Measurements from ENCODE around the gene NPLOC4.
"Not testable (repeated sequence)": the region's sequence is repeated elsewhere in the genome, so short reads cannot be mapped to it uniquely, and the experiment has no call there.

NPLOC4 gene

GRCh38 chr17:81532490-81533287 lies 104.2 kb downstream of the NPLOC4 start:
- DNase-seq (ENCODE audit: low spot score): no peak

DNA sequence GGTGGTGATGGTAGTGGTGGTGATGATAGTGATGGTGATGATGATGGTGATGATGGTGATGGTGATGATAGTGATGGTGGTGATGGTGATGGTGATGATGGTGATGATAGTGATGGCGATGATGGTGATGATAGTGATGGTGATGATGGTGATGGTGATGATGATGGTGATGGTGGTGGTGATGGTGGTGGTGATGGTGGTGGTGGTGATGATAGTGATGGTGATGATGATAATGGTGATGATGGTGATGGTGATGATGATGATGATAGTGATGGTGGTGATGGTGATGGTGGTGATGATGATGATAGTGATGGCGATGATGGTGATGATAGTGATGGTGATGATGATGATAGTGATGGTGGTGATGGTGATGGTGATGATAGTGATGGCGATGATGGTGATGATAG lies 104.9 kb downstream of the NPLOC4 start:
- not testable (repeated sequence) for DNase-seq (ENCODE audit: low spot score)

GRCh38 chr17:81531013-81531412 lies 105.9 kb downstream of the NPLOC4 start:
- not testable (repeated sequence) for DNase-seq (ENCODE audit: low spot score)

GRCh38 chr17:81529437-81529803 lies 107.5 kb downstream of the NPLOC4 start:
- no peak for DNase-seq (ENCODE audit: low spot score)

GRCh38 chr17:81528651-81529436 lies 108.1 kb downstream of the NPLOC4 start:
- no peak for DNase-seq (ENCODE audit: low spot score)

- DNase-seq (ENCODE audit: low spot score): no peak
Observed at GRCh38 chr17:81528384-81528650, 108.6 kb downstream of the NPLOC4 start.

- no peak for DNase-seq (ENCODE audit: low spot score)
Observed at GRCh38 chr17:81527591-81528383, 109.1 kb downstream of the NPLOC4 start, which contains the start of gene FSCN2. Gene FSCN2 (plus strand): TSS chr17:81528377. CDS start chr17:81528532, 155 bp downstream.

DNA sequence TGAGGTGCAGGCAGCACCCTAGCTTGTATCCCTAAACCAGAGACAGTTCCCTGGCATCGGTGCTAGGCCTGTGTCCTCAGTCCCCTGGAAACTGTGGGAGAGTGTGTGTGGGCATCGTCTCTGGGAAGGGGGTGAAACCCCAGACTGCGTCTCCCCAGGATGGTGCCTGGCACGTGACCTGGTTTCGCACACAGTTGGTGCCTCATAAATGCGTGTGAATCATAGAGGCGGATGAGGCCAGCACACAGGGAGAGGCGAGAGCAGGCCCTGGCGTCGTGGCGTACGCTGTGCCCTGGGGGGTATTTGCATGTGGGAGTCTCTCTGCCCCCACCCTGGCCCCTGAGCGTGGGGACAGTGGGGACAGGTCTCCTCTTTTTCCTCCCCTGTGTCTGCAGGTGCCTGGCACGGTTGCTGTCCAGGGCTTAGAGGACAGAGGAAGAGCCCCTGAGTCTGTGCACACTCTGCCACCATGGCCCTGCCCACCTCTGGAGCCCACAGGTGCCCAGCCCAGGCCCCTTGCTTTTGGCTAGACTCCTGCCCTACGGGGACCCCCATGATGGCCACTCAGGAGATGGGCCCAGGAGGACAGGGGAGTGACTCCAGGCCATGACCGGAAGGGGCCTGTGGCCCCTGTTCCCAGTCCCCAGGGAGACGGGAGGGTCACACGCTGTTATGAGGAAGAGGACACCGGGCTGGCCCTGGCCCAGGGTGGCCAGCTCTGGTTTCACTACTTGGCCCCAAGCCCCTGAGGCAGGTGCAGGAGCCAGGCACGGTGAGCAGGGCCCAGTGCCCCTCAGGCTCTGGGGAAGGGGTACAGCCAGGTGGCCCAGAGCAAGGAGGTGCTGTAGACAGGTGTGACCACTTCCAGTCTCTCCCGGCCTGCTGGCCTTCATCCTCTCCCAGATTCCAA lies 110.0 kb downstream of the NPLOC4 start:
- DNase-seq (ENCODE audit: low spot score): no peak

DNA sequence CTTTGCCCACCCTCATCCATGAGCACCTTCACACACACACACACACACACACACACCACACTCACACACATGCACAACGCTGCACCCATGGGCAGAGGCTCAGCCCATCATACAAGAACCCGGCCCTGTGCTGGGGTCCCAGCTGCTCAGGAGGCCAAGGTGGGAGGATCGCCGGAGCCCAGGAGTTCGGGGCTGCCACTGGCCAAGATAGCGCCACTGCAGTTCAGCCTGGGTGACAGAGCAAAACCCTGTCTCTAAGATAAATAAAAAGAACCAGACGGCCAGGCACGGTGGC lies 112.1 kb downstream of the NPLOC4 start:
- no peak for DNase-seq (ENCODE audit: low spot score)

DNA sequence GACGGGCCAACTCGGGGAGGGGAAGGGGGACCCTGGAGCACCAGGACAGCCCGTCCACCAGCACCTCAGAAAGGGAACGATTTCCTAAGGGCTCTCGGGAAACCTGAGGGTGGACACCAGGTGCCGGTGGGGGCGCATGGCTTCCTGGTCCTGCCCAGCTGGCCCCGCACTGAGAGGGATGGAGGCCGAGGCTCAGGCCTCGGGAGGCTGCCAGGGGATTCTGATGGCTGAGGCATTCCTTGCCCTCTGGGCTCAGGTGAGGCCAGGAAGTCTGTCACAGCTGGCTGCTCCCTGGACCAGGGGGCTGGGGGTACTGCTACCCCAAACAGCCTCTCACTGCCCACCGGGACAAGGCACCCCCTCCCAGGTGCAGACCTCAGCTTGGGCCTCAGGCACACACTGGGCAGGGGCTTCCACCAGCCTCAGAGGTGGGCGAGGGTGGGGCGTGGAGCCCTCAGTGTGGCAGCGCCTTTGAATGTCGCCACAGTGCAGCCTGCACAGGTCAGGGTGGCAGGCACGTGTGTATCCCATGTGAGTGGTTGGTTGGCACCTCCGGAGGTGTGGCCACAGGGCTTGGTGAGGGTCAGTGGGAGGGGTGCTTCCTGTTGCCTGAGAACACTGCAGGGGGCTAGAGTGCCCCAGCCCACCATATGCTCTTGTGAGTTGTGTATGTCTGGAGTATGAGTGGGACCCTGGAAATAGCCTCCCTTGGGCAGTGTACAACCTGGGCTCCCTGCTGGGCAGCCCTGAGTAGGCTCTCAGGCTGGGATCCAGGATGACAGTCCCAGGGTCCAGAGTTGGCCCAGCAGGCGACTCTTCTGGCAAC lies 112.7 kb downstream of the NPLOC4 start:
- no peak for DNase-seq (ENCODE audit: low spot score)

GRCh38 chr17:81523402-81524038 lies 113.4 kb downstream of the NPLOC4 start:
- no peak for DNase-seq (ENCODE audit: low spot score)

GRCh38 chr17:81522491-81523401 lies 114.2 kb downstream of the NPLOC4 start:
- DNase-seq (ENCODE audit: low spot score): no peak

GRCh38 chr17:81520021-81520901 lies 116.7 kb downstream of the NPLOC4 start:
- DNase-seq (ENCODE audit: low spot score): no peak

DNA sequence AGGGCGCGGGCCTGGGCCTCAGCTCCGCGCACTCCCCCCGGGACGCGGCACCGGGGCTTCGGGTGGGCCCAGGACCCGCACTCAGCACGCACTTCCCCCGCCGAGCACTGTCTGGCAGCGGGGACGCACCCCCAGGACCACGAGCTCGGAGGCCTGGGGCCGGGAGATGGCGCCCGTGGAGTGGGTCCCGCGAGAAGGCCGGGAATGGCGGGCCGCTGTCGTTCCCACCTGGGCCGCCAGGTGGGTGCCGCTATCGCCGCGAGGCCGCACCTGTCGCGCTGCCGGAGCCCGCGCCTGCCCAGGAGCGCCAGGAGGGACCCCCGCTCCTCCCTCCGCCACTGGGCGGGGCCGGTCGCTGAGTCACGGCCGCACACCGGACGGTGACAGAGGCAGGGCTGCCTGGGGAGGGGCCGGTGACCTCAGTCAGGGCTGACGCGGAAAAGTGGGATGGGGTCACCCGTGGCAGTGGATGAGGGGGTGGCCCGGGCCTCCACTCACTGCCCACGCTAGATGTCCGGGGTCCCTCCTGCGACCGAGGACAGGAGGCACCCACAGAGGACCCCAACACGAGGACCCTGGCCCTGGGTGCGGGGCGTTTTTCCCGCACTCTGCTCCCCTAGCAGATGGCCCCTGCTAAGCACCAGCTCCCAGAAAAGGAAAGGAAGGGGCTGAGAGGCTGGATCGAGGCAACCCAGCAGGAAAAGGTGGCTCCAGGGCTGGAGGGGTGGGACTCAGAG lies 117.5 kb downstream of the NPLOC4 start:
- DNase-seq (ENCODE audit: low spot score): no peak

DNA sequence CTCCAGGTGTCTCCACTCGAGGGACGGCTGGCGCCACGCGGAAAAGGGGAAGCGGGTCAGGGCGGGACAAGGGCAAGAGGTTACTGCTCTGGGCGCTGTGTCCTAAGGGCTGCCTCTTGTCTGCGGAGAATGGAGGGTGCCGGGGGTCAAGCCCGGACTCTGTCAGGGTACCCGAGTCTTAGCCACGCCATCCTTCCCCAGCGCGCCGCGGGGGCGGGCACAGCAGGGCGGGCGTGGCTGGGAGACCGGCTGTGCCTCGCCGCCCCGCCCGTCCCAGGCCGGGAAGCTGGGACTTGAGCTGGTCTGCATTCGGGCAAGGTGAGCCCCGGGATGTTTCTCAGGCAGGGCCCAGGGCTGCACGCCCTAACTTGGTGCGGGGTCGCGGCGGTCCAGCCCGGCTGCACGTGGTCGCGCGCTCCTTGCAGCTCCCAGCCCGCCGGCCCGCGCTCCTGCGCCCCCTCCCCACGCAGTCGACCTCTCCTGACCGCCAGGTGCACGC lies 118.1 kb downstream of the NPLOC4 start:
- no peak for DNase-seq (ENCODE audit: low spot score)

DNA sequence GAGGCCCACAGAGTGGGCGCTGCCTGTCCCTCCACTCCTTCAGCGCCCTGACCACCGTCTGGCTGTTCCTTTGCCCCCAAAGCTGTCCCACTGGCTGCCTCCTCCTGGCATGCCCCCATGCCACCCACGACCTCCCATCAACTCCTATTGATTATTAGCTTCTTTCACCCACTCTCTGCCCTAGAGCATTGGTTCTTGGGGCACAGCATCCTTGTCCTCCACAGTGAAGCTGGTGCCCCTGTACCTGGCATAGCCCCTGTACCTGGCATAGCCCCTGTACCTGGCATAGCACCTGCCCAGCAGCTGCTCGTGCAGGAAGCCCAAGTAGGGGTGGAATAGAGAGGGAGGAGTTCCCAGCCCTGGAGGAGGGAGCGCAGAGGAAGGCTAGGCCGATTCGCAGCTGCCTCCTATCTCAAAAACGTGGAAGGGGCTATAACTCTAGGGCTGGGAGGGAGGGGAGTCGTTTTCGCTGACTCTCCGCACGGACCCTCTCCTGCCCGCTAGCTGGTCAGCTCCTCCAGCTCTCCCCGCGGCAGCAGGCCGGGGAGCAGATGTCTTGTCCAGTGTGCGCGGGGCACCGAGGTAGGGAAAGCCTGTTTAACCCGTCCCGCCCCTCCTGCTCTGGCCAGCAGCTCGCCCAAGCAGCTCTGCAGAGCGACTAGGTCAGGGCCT lies 118.7 kb downstream of the NPLOC4 start:
- DNase-seq (ENCODE audit: low spot score): no peak

Data from D341Med (cell line).